Loucy (cell line): ENCODE data around the gene ARRDC2.

ENCODE experiments used
- CTCF ChIP-seq: fragments of 200-600 bp; sonication (generic); conservative IDR thresholded peaks from 2 replicates; pipeline ENCODE4 v1.5.1; 2014; ENCODE audit warnings: mild to moderate bottlenecking, antibody characterized with exemption, low read length
- EZH2phosphoT487 ChIP-seq: fragments of 200-600 bp; IDR thresholded peaks from 2 replicates; pipeline ENCODE4 v1.6.1; 2018; ENCODE audit warnings: antibody characterized with exemption, mild to moderate bottlenecking, moderate library complexity, borderline replicate concordance

GRCh38 chr19:17972230-17972629 is 35.7 kb upstream of the ARRDC2 start:
- TF ChIP-seq CTCF (no peak), EZH2phosphoT487 (no peak)
